Esophagus squamous epithelium (tissue), 4 donors: ENCODE measurements around the gene NEDD4.

Experiments
- CTCF ChIP-seq, 6 experiments: fragments of 450-650 bp in 4 of 6; fragments of 200-600 bp in 2 of 6; sonication (generic) in 2 of 6; IDR thresholded peaks; one replicate each; pipeline ENCODE4 v1.5.1; 2016 to 2019; ENCODE audit warnings: antibody characterized with exemption in 6 of 6, mild to moderate bottlenecking in 4 of 6, moderate library complexity in 4 of 6
- POLR2A ChIP-seq, 4 donors: fragments of 450-650 bp; IDR thresholded peaks; one replicate each; pipeline ENCODE4 v1.6.1; 2017; ENCODE audit warnings: antibody characterized with exemption in 4 of 4, mild to moderate bottlenecking in 4 of 4, moderate library complexity in 3 of 4

GRCh38 chr15:55902981-55903380 is 90.4 kb downstream of the NEDD4 start:
- TF ChIP-seq CTCF (IDR thresholded peaks at IDR 0.05) (no peak), POLR2A (IDR thresholded peaks at IDR 0.05) (no peak)
